Heart right ventricle (tissue), 16 donors: ENCODE data around the gene TCF15. TPM values are rescaled to one million over a fixed set of nuclear protein-coding genes. Genes with fewer than 3 reads are reported as not detected.
A peak's percentile ranks its signal among the peaks of the same experiment; 100 is the strongest.

Experiments
- ATAC-seq, 8 donors: fragments of 200-7000 bp; cut with Tn5 transposase; one replicate each; pipeline ENCODE4 v1.9.1; 2020; ENCODE audit warnings: mild to moderate bottlenecking in 8 of 8, moderate library complexity in 8 of 8, moderate number of reproducible peaks in 1 of 8
- DNase-seq, 2 donors: peaks; one replicate each; pipeline ENCODE4 v3.0.0-alpha.2; 2020
- H3K27ac ChIP-seq, 10 donors: fragments of 200-600 bp; sonication (generic) in 2 of 10; one replicate each; pipeline versions ENCODE4 v1.5.0 to v1.8.0; 2020 to 2022; ENCODE audit warnings: mild to moderate bottlenecking in 3 of 10
- H3K27me3 ChIP-seq, 7 donors: fragments of 200-600 bp; one replicate each; pipeline ENCODE4 v1.8.0; 2021 to 2022; ENCODE audit warnings: mild to moderate bottlenecking in 2 of 7
- H3K36me3 ChIP-seq, 9 donors: fragments of 200-600 bp; sonication (generic) in 1 of 9; one replicate each; pipeline versions ENCODE4 v1.5.0 to v1.8.0; 2020 to 2022; ENCODE audit warnings: mild to moderate bottlenecking in 2 of 9
- H3K4me1 ChIP-seq, 9 donors: fragments of 200-600 bp; sonication (generic) in 1 of 9; one replicate each; pipeline versions ENCODE4 v1.5.0 to v1.8.0; 2020 to 2022; ENCODE audit warnings: mild to moderate bottlenecking in 4 of 9
- H3K4me3 ChIP-seq, 10 donors: fragments of 200-600 bp; sonication (generic) in 2 of 10; one replicate each; pipeline versions ENCODE4 v1.5.0 to v1.8.0; 2020 to 2022; ENCODE audit warnings: mild to moderate bottlenecking in 7 of 10, moderate library complexity in 2 of 10
- H3K9me3 ChIP-seq, 11 donors: fragments of 200-600 bp in 10 of 11; sonication (generic) in 2 of 11; one replicate each; pipeline versions ENCODE4 v1.5.0 to v1.8.0; 2013 to 2022; ENCODE audit warnings: mild to moderate bottlenecking in 2 of 11, control low read depth in 1 of 11, moderate library complexity in 1 of 11
- CTCF ChIP-seq, 9 donors: fragments of 200-600 bp; sonication (generic) in 2 of 9; IDR thresholded peaks; one replicate each; pipeline versions ENCODE4 v1.5.0 to v1.8.0; 2021 to 2022; ENCODE audit warnings: antibody characterized with exemption in 9 of 9, mild to moderate bottlenecking in 5 of 9, moderate library complexity in 1 of 9
- WGBS, 2 donors: extraction: QIAGEN DNeasy Blood & Tissue Kit; methylation state at CpG; one replicate each; pipeline ENCODE4 v1.1.7; 2013; ENCODE audit warnings: inconsistent platforms in 1 of 2; 5-methylcytosine and 5-hydroxymethylcytosine counted together
- intact Hi-C, 10 donors: fragments of 100-400 bp; cut with DNase I; formaldehyde crosslinking; loops; one replicate each; pipeline versions ENCODE4 v1.11.1 to v1.14.2; 2022
- polyA plus RNA-seq, 2 donors: library from polyadenylated mRNA; stranded (reverse); fragments of 200-250 nt; gene quantifications; one replicate each; pipeline ENCODE4 v1.2.3, GENCODE V29; 2013
- total RNA-seq, 10 donors: library from RNA; stranded (reverse); fragmentation: NEBNext Ultra II Directional in 3 of 10; extraction: Animal tissue kit (Norgen Biotek cat#: 25700) in 3 of 10; gene quantifications; one replicate each; pipeline versions ENCODE4 v1.2.1 to v1.2.4, GENCODE V29; 2021 to 2023
- donor health status: Arrhythmogenic right ventricular cardiomyopathy.
- donor health status: ischemic (EF 13 %, LVEDD 7.1; RV severe dilation, severe dysfunction).
- donor health status: healthy with polysubstance abuse.
- donor health status: DM: no; HTN: yes; CAD: no.
- donor health status: DM: no; HTN: no; CAD: no.
- donor health status: ischemic (EF 25% LVEDD 6.9; RV normal size, moderate dysfunction).
- donor health status: ischemic (EF 25% LVEDD 5.7; RV mildly dilated, moderate dysfunction).
- donor health status: healthy.
- donor health status: DM: yes; HTN: yes; CAD: no.
- donor health status: Ischemic cardiomyopathy.
- donor health status: ischemic (EF 35%, LVEDD 5.7; RV mildly dilated, moderate dysfunction).
- donor health status: nonischemic (EF 11% LVEDD 7.7; RV severe dilation, severe dysfunction).
- donor health status: DM: yes; HTN: yes; CAD: no.
- donor health status: PGD.
- donor health status: ischemic (EF 29% LVEDD 5.4; RV normal size, mild dysfunction).
- donor health status: nonischemic (EF 23%, LVEDD 6.1; RV moderate dilation, normal function).

Gene TCF15
- total and polyA plus RNA-seq, 12 donors, result 4.6 to 41.0 (median 8.4) TPM

GRCh38 chr20:600736-601135 lies 9.4 kb downstream of the TCF15 start:
- Histone ChIP-seq H3K27ac (peak overlapping the region in 7 of 10 donors; percentile 4 to 94 (median 89)), H3K4me1 (peaks cover 38 to 93% (median 66%) of the 10 kb centered on the region in 9 donors), H3K36me3 (peaks cover 0 to 20% (median 0%) of the 10 kb centered on the region in 9 donors), H3K9me3 (no peaks in the 10 kb centered on the region), H3K27me3 (no peaks in the 10 kb centered on the region), H3K4me3 (no peak overlapping the region)
- 91 to 92% methylated on average over 6 of the region's 6 CpGs for WGBS, 2 donors
- no peak for DNase-seq
- intact Hi-C loops, result loop anchor here in 2 of 10 donors (5.0 kb wide), 2 partner anchors 33 to 42 kb away; no protein-coding TSS in a partner anchor
- ATAC-seq, result no peak
- no peak for TF ChIP-seq CTCF (IDR thresholded peaks at IDR 0.05)

DNA sequence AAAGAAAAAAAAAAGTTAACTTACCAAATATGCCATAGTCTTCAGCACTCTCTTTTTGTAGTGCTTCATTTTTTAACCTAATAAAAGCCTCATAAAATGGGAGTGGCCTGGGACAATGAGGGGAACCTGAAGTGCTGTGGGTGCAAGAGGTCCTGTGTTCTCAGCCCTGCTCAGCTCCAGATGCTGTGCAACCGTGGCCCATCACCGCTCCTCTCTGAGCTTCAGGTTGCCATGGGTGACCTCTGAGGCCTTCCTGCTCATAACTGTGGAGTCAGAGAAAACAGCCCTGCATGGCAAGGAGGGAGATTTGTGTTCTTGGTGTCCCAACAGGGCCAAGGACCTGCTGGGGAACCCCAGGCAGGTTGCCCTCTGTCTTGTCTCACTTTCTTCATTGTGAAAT lies 10.0 kb downstream of the TCF15 start:
- intact Hi-C loops, result loop anchor here in 2 of 10 donors (5.0 kb wide), 2 partner anchors 33 to 42 kb away; no protein-coding TSS in a partner anchor
- TF ChIP-seq CTCF (IDR thresholded peaks at IDR 0.05), result no peak
- Histone ChIP-seq H3K27ac (peak overlapping the region in 7 of 10 donors; percentile 4 to 94 (median 89)), H3K4me3 (no peak overlapping the region), H3K36me3 (peaks cover 0 to 20% (median 0%) of the 10 kb centered on the region in 9 donors), H3K9me3 (no peaks in the 10 kb centered on the region), H3K27me3 (no peaks in the 10 kb centered on the region), H3K4me1 (peaks cover 34 to 93% (median 63%) of the 10 kb centered on the region in 9 donors)
- DNase-seq (no peak), ATAC-seq (no peak)
- WGBS, 2 donors, result 93 to 98% methylated on average over 2 of the region's 2 CpGs

- Histone ChIP-seq H3K4me3 (no peak overlapping the region), H3K27ac (peak overlapping the region in 6 of 10 donors; percentile 31 to 88 (median 48)), H3K9me3 (no peaks in the 10 kb centered on the region), H3K36me3 (peaks cover 0 to 4% (median 0%) of the 10 kb centered on the region in 9 donors), H3K27me3 (no peaks in the 10 kb centered on the region), H3K4me1 (peaks cover 18 to 79% (median 50%) of the 10 kb centered on the region in 9 donors)
- peak in 1 of 2 donors; percentile 50 for DNase-seq
- no peak for ATAC-seq
- intact Hi-C loops, result no loop called here
- 72 to 73% methylated on average over 13 of the region's 13 CpGs for WGBS, 2 donors
- TF ChIP-seq CTCF (IDR thresholded peaks at IDR 0.05), result no peak
Measured at GRCh38 chr20:598133-598850, 11.8 kb downstream of the TCF15 start.

GRCh38 chr20:597560-597959 lies 12.5 kb downstream of the TCF15 start:
- H3K27ac ChIP-seq, result peak overlapping the region in 3 of 10 donors; percentile 47 to 88 (median 87)
- DNase-seq (no peak), ATAC-seq (no peak)

More at GRCh38 chr20:597560-597959, 12.5 kb downstream of the TCF15 start:
- no peaks in the 10 kb centered on the region for H3K36me3 ChIP-seq
- peaks cover 10 to 72% (median 43%) of the 10 kb centered on the region in 9 donors for H3K4me1 ChIP-seq
- intact Hi-C loops, result no loop called here
- WGBS, 2 donors, result 92 to 94% methylated on average over 2 of the region's 2 CpGs
- no peaks in the 10 kb centered on the region for H3K9me3 ChIP-seq
- H3K27me3 ChIP-seq, result no peaks in the 10 kb centered on the region
- no peak overlapping the region for H3K4me3 ChIP-seq
- no peak for TF ChIP-seq CTCF (IDR thresholded peaks at IDR 0.05)
